NCI-H526 (cell line): ENCODE measurements around the gene ABCB11.
"Not testable (repeated sequence)": the region's sequence is repeated elsewhere in the genome, so short reads cannot be mapped to it uniquely, and the experiment has no call there.

Experiments used
- DNase-seq, 2 experiments: peaks; one replicate each; lab custom pipeline; 2025; lab: John Stamatoyannopoulos, UW

Gene ABCB11

DNA sequence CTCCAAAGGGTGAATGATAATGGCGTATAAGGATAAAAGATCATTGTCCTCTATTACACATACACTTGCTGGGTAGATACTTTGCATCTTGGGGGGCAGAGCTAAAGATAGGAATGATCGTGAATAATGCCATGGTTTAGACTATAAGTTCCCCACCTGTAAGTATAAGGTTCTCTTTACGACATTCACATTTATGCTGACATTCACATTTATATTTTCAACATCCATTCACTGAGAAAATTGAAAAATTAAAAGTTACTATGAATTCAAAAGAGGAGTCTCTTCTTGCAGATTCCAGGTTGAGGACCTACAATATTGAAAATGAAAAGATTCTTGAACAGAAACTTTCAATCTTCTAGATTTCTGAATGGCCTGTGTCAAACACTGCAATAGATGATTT lies 138.8 kb downstream of the ABCB11 start:
- DNase-seq = no peak

DNA sequence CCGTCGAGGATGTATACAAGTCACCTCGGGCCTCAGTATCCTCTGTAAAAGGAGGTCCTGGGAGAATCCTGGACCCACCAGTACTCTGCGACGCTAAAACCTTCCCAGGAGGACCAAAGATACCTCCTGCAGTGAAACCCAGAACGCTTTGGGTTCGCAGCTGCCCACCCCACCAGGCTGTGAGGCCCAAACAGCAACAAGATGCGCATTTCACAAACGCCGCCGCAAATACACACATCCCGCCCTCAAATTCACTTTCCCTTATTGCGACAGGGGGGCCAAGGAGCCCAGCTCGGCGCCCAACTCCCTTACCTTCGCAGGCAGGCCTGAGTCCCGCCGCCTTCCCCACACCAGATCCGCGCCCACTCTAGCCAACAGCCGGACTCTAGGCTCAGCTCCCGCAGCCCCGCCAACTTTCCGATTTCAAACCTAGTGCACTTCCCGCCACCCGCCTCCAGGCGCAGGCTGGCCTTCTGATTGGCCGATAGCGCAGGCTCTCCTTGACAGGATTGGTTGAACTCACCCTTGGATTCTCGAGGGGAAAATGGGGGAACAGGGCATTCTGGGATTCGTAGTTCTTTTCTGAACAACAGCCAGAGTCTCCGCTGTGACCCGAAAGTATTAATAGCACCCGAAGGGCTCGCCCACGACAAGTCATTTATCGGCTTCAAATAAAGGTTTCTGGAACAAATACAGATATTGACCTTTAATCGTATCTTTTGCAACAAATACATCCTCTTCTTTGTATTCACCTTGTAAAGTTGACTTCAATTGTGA lies 140.9 kb downstream of the ABCB11 start, which contains the start of gene SPC25:
Gene SPC25 (minus strand): TSS at position 425 of the 777 bp plus-strand sequence. CDS start 911 bp downstream, outside the sequence.
- DNase-seq = peak; percentile 94 to 96

DNA sequence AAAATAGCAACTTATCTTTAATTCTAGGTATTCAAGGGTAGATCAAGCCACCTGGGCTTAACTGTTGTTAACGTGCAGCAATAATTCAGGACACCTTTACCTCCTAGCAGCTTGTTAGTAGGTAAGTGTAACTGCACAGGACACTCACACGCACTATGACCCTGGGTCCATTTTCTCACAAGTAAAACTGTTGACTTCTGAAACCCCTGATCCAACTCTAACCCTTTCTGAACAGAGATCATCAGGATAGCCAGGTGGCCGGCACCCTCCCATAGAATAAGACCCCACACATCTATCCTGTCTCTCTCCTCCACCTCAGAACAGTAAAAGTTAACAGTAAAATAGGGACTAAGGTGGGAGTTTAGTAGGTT lies 141.5 kb downstream of the ABCB11 start:
- no peak for DNase-seq

DNA sequence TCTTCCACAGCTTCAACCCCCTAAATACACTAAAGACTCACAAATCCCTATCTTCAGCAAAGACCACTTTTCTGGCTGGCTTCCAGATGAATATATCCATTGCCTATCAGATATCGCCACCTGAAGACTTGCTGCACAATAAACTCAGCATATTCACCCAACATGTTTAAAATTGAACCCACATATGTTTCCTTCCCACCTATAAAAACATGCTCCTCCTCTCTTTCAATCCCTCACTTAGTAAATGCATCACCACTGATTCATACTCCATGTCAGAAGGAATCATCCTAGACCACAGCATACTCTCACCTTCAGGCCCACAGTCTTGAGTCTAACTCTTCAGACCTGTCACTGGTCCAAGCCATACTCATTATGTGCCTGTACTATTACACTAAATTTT lies 146.1 kb downstream of the ABCB11 start:
- DNase-seq = no peak

DNA sequence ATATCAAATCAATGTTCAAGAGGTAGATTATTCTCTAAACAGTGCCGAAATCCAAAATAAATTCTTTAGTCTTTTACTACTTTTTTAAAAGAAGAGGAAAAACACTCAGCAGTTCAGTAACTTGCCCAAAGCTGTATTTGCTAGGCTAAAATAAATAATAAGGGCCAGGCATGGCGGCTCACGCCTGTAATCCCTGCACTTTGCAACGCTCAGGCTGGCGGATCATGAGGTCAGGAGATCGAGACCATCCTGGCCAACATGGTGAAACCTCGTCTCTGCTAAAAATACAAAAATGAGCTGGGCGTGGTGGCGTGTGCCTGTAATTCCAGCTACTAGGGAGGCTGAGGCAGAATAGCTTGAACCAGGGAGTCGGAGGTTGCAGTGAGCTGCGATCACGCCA lies 149.0 kb downstream of the ABCB11 start:
- DNase-seq = not testable (repeated sequence)

DNA sequence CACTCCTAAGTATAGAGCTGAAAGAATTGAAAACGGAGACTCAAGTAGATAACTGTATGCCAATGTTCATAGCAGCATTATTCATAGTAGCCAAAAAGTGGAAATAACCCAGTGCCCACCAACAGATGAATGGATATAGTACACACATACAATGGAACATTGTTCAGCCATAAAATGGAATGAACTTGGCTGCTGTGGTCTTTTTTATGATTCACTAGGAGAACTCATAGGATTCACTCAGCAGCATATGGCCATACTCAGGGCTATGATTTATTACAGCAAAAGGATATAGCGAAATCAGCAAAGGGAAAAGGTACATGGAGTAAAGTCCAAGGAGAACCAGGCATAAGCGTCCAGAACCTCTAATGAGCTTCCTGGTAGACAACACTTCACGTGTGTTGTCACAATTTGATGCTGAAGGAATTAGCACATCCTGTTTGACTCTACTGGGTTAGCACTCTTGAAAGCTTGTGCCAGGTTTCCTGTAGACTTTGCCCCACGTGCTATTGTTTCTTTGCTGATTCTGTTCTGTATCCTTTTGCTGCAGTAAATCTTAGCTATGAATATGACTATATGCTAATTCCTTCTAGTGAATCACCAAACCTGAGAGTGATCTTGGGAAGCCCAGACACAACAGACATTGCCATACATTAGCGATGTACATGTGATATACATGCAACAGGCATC lies 156.6 kb downstream of the ABCB11 start:
- DNase-seq = no peak

DNA sequence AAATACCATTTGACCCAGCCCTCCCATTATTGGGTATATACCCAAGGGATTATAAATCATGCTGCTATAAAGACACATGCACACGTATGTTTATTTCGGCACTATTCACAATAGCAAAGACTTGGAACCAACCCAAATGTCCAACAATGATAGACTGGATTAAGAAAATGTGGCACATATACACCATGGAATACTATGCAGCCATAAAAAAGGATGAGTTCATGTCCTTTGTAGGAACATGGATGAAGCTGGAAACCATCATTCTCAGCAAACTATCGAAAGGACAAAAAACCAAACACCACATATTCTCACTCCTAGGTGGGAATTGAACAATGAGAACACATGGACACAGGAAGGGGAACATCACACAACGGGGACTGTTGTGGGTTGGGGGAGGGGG lies 160.3 kb downstream of the ABCB11 start:
- DNase-seq = not testable (repeated sequence)
